ENCODE results near the gene LIN28B.

LIN28B gene

GRCh38 chr6:104956731-104957294 lies at the start of gene LIN28B:
TSS of gene LIN28B (plus strand) at chr6:104957107. CDS start at chr6:104957251, 144 bp downstream.
- intact Hi-C loops (cut with DNase I; ENCODE audit: low total_unique reads), result no loop called here
- no peak for DNase-seq
- H3K9me3 ChIP-seq, result peaks cover 0 to 4% (median 0%) of the 10 kb centered on the region in 3 donors
- no peak within 1 kb of the TSS for H3K4me3 ChIP-seq
- H3K36me3 ChIP-seq, result no peaks in the 10 kb centered on the region
- H3K27me3 ChIP-seq, result peaks cover 3 to 69% of the 10 kb centered on the region in 2 donors
- no peak for TF ChIP-seq CTCF (IDR thresholded peaks at IDR 0.05)
- no peak within 1 kb of the TSS for H3K27ac ChIP-seq
- H3K4me1 ChIP-seq, result peaks cover 0 to 5% (median 0%) of the 10 kb centered on the region in 4 donors

GRCh38 chr6:104908031-104908887 lies 48.6 kb upstream of the LIN28B start:
- no peak for DNase-seq
- TF ChIP-seq CTCF (IDR thresholded peaks at IDR 0.05), result no peak
- Histone ChIP-seq H3K4me3 (no peak overlapping the region), H3K27ac (no peak overlapping the region), H3K27me3 (peaks cover 0 to 4% of the 10 kb centered on the region in 2 donors), H3K4me1 (no peaks in the 10 kb centered on the region), H3K36me3 (no peaks in the 10 kb centered on the region), H3K9me3 (peaks cover 0 to 9% (median 4%) of the 10 kb centered on the region in 3 donors)
- intact Hi-C loops (cut with DNase I; ENCODE audit: low total_unique reads), result no loop called here

GRCh38 chr6:104908888-104909525 lies 47.9 kb upstream of the LIN28B start:
- no peaks in the 10 kb centered on the region for H3K36me3 ChIP-seq
- no peak overlapping the region for H3K4me3 ChIP-seq
- H3K27me3 ChIP-seq, result peaks cover 0 to 4% of the 10 kb centered on the region in 2 donors
- H3K27ac ChIP-seq, result no peak overlapping the region
- no peak for TF ChIP-seq CTCF (IDR thresholded peaks at IDR 0.05)
- peaks cover 0 to 6% (median 4%) of the 10 kb centered on the region in 3 donors for H3K9me3 ChIP-seq
- intact Hi-C loops (cut with DNase I; ENCODE audit: low total_unique reads), result no loop called here
- DNase-seq, result no peak
- no peaks in the 10 kb centered on the region for H3K4me1 ChIP-seq

- Histone ChIP-seq H3K27me3 (no peaks in the 10 kb centered on the region), H3K9me3 (no peaks in the 10 kb centered on the region), H3K36me3 (no peaks in the 10 kb centered on the region), H3K27ac (no peak overlapping the region), H3K4me3 (no peak overlapping the region), H3K4me1 (no peaks in the 10 kb centered on the region)
- DNase-seq, result no peak
- intact Hi-C loops (cut with DNase I; ENCODE audit: low total_unique reads), result no loop called here
- TF ChIP-seq CTCF (IDR thresholded peaks at IDR 0.05), result no peak
These were observed 35.0 kb upstream of the LIN28B start for GRCh38 chr6:104921896-104922295.

GRCh38 chr6:104928141-104928540 lies 28.8 kb upstream of the LIN28B start:
- H3K9me3 ChIP-seq, result no peaks in the 10 kb centered on the region
- no peak for TF ChIP-seq CTCF (IDR thresholded peaks at IDR 0.05)
- H3K4me1 ChIP-seq, result no peaks in the 10 kb centered on the region
- intact Hi-C loops (cut with DNase I; ENCODE audit: low total_unique reads), result no loop called here
- H3K4me3 ChIP-seq, result no peak overlapping the region
- no peaks in the 10 kb centered on the region for H3K36me3 ChIP-seq
- no peak for DNase-seq
- H3K27ac ChIP-seq, result no peak overlapping the region
- peaks cover 0 to 2% of the 10 kb centered on the region in 2 donors for H3K27me3 ChIP-seq

All from tibial artery (tissue), 4 donors.